PC-9 (cell line): ENCODE measurements around the gene APOC3. TPM values are rescaled to one million over a fixed set of nuclear protein-coding genes. Genes with fewer than 3 reads are reported as not detected.

ENCODE experiments used
- BruUV-seq: library from RNA; stranded (reverse); fragments of 400-500 nt; replicated peaks from 2 replicates; lab custom pipeline; 2021; lab: Mats Ljungman, UMichigan
- CTCF ChIA-PET: fragments of 300-600 bp; sonication (Branson Sonifier 250); formaldehyde crosslinking; loops from one replicate; lab custom pipeline; 2022; ENCODE audit warnings: antibody characterized with exemption; lab: Charles Lee
- POLR2A ChIA-PET: fragments of 300-600 bp; sonication (Branson Sonifier 250); formaldehyde crosslinking; loops from one replicate; lab custom pipeline; 2022; ENCODE audit warnings: antibody characterized with exemption; ENCODE audit not compliant: unreplicated experiment; lab: Charles Lee
- DNase-seq, 2 experiments: peaks; one replicate each; pipeline versions ENCODE4 v3.0.0 to v3.0.0-alpha.2; 2015 to 2022; ENCODE audit warnings: mixed read lengths in 1 of 2
- H2AFZ ChIP-seq: fragments of 200-600 bp; sonication (generic); 2 replicates; pipeline ENCODE4 v1.8.1; 2017; ENCODE audit warnings: antibody characterized with exemption
- H3F3A ChIP-seq: fragments of 200-600 bp; sonication (generic); 2 replicates; pipeline ENCODE4 v1.8.1; 2017; ENCODE audit warnings: antibody characterized with exemption, mild to moderate bottlenecking, low read depth; ENCODE audit not compliant: insufficient read depth
- H3K27ac ChIP-seq: fragments of 200-600 bp; sonication (generic); 2 replicates; pipeline ENCODE4 v1.6.1; 2016; ENCODE audit warnings: mixed run types
- H3K27me3 ChIP-seq: fragments of 200-600 bp; sonication (generic); 2 replicates; pipeline ENCODE4 v1.6.1; 2016; ENCODE audit warnings: low read depth, mixed run types; ENCODE audit not compliant: insufficient read depth
- H3K36me3 ChIP-seq: fragments of 200-600 bp; sonication (generic); 2 replicates; pipeline ENCODE4 v1.6.1; 2016; ENCODE audit warnings: low read depth, mixed run types
- H3K4me1 ChIP-seq: fragments of 200-600 bp; sonication (generic); replicated peaks from 2 replicates; pipeline ENCODE4 v1.6.1; 2016; ENCODE audit warnings: mixed run types; ENCODE audit not compliant: insufficient read depth
- H3K4me2 ChIP-seq: fragments of 200-600 bp; sonication (generic); 2 replicates; pipeline ENCODE4 v1.6.1; 2017; ENCODE audit warnings: mixed run types
- H3K4me3 ChIP-seq: fragments of 200-600 bp; sonication (generic); 2 replicates; pipeline ENCODE4 v1.6.1; 2016; ENCODE audit warnings: mixed run types
- H3K79me2 ChIP-seq: fragments of 200-600 bp; sonication (generic); 2 replicates; pipeline ENCODE4 v1.6.1; 2017; ENCODE audit warnings: low read depth, mixed run types
- H3K9me2 ChIP-seq: fragments of 200-600 bp; sonication (generic); 2 replicates; pipeline ENCODE4 v1.8.1; 2017; ENCODE audit warnings: mild to moderate bottlenecking; ENCODE audit not compliant: insufficient read depth
- H3K9me3 ChIP-seq: fragments of 200-600 bp; sonication (generic); 2 replicates; pipeline ENCODE4 v1.8.1; 2016; ENCODE audit warnings: low read depth; ENCODE audit not compliant: insufficient read depth
- H4K20me1 ChIP-seq: fragments of 200-600 bp; sonication (generic); 2 replicates; pipeline ENCODE4 v1.8.1; 2017; ENCODE audit not compliant: insufficient read depth
- CTCF ChIP-seq: fragments of 200-600 bp; sonication (generic); conservative IDR thresholded peaks from 2 replicates; pipeline ENCODE4 v1.6.1; 2017; ENCODE audit warnings: mixed run types, antibody characterized with exemption, mild to moderate bottlenecking, moderate library complexity
- EZH2 ChIP-seq: fragments of 200-600 bp; sonication (generic); IDR thresholded peaks from 2 replicates; pipeline ENCODE4 v1.8.0; 2017; ENCODE audit warnings: antibody characterized with exemption, low read depth
- intact Hi-C: fragments of 100-400 bp; cut with micrococcal nuclease; formaldehyde crosslinking; loops from one replicate; pipeline ENCODE4 v1.10.0; 2022; ENCODE audit not compliant: unreplicated experiment
- total RNA-seq: library from RNA; stranded (reverse); gene quantifications from 2 replicates; pipeline ENCODE4 v1.2.3, GENCODE V29; 2021

APOC3 gene
- total RNA-seq, 1 experiment from 2014 or later: not detected

- intact Hi-C loops: no loop called here
- no peaks in the 10 kb centered on the region for H3K9me2 ChIP-seq
- CTCF ChIA-PET: no interaction called here
- H3K27me3 ChIP-seq: no peaks in the 10 kb centered on the region
- POLR2A ChIA-PET: no interaction called here
- no TSS peak for BruUV-seq
- DNase-seq: no peak
- peaks cover 5% of the 10 kb centered on the region for H3F3A ChIP-seq
- no peak overlapping the region for H3K4me2 ChIP-seq
- no peaks in the 10 kb centered on the region for H4K20me1 ChIP-seq
- H2AFZ ChIP-seq: no peak overlapping the region
- H3K79me2 ChIP-seq: peaks cover 5% of the 10 kb centered on the region
- no peak overlapping the region for H3K4me3 ChIP-seq
- H3K27ac ChIP-seq: no peak overlapping the region
- TF ChIP-seq CTCF: no peak
- no peak for TF ChIP-seq EZH2
- H3K36me3 ChIP-seq: no peaks in the 10 kb centered on the region
- no peaks in the 10 kb centered on the region for H3K9me3 ChIP-seq
- H3K4me1 ChIP-seq: peaks cover 13% of the 10 kb centered on the region
Observed at GRCh38 chr11:116792144-116792868, 37.4 kb upstream of the APOC3 start.

- Histone ChIP-seq H3K27me3 (no peaks in the 10 kb centered on the region), H3K79me2 (no peaks in the 10 kb centered on the region), H3K36me3 (no peaks in the 10 kb centered on the region), H3K4me1 (peaks cover 13% of the 10 kb centered on the region), H3K4me2 (no peak overlapping the region), H3K4me3 (no peak overlapping the region), H2AFZ (no peak overlapping the region; the same call in 1 of the 2 replicates), H3F3A (peaks cover 5% of the 10 kb centered on the region), H3K27ac (no peak overlapping the region), H3K9me2 (no peaks in the 10 kb centered on the region), H4K20me1 (no peaks in the 10 kb centered on the region), H3K9me3 (no peaks in the 10 kb centered on the region)
- BruUV-seq: no TSS peak
- ChIA-PET POLR2A (interaction anchor here (0.7 kb wide), 1 partner anchor 285 kb away, joined by 7 read pairs; no protein-coding TSS in a partner anchor), CTCF (interaction anchor here (1.3 kb wide), 1 partner anchor 43 kb away, joined by 4 read pairs; no protein-coding TSS in a partner anchor)
- TF ChIP-seq CTCF (no peak), EZH2 (no peak)
- no peak for DNase-seq
- intact Hi-C loops: no loop called here
Observed at GRCh38 chr11:116792869-116793771, 36.6 kb upstream of the APOC3 start.

GRCh38 chr11:116793772-116794097 lies 36.0 kb upstream of the APOC3 start:
- Histone ChIP-seq H3K79me2 (no peaks in the 10 kb centered on the region), H3K4me1 (peaks cover 8% of the 10 kb centered on the region; the same call in 1 of the 2 replicates), H3F3A (peaks cover 5% of the 10 kb centered on the region), H3K27me3 (no peaks in the 10 kb centered on the region), H3K36me3 (no peaks in the 10 kb centered on the region), H3K9me3 (no peaks in the 10 kb centered on the region), H3K4me2 (no peak overlapping the region), H2AFZ (no peak overlapping the region; the same call in 1 of the 2 replicates), H3K27ac (no peak overlapping the region), H4K20me1 (no peaks in the 10 kb centered on the region), H3K4me3 (no peak overlapping the region), H3K9me2 (no peaks in the 10 kb centered on the region)
- no TSS peak for BruUV-seq
- intact Hi-C loops: no loop called here
- no peak for DNase-seq
- ChIA-PET POLR2A (interaction anchor here (0.7 kb wide), 1 partner anchor 285 kb away, joined by 7 read pairs; no protein-coding TSS in a partner anchor), CTCF (interaction anchor here (1.3 kb wide), 1 partner anchor 42 kb away, joined by 4 read pairs; no protein-coding TSS in a partner anchor)
- TF ChIP-seq EZH2 (no peak), CTCF (no peak)
